Testis (tissue), 3 donors: ENCODE results near the gene MEIS2. TPM values are rescaled to one million over a fixed set of nuclear protein-coding genes. Genes with fewer than 3 reads are reported as not detected.

ENCODE experiments used
- DNase-seq: peaks from one replicate; pipeline ENCODE4 v3.0.0-alpha.2; 2019
- H3K27ac ChIP-seq, 2 donors: fragments of 200-600 bp; sonication (generic); one replicate each; pipeline ENCODE4 v1.5.1; 2019
- H3K27me3 ChIP-seq: fragments of 200-600 bp; sonication (generic); one replicate; pipeline ENCODE4 v1.5.1; 2019
- H3K36me3 ChIP-seq: fragments of 200-600 bp; sonication (generic); one replicate; pipeline ENCODE4 v1.5.1; 2017; ENCODE audit warnings: low read depth; ENCODE audit errors: missing control alignments
- H3K4me1 ChIP-seq: fragments of 200-600 bp; sonication (generic); one replicate; pipeline ENCODE4 v1.5.1; 2019
- H3K4me3 ChIP-seq, 2 donors: fragments of 200-600 bp; sonication (generic); one replicate each; pipeline ENCODE4 v1.5.1; 2017 to 2019
- H3K9me3 ChIP-seq: fragments of 200-600 bp; sonication (generic); one replicate; pipeline ENCODE4 v1.5.1; 2017
- POLR2A ChIP-seq: fragments of 450-650 bp; IDR thresholded peaks from one replicate; pipeline ENCODE4 v1.6.1; 2017; ENCODE audit warnings: antibody characterized with exemption, mild to moderate bottlenecking, moderate library complexity
- WGBS, 2 donors: methylation state at CpG; one replicate each; pipeline ENCODE4 v1.1.5; 2018; 5-methylcytosine and 5-hydroxymethylcytosine counted together
- intact Hi-C: fragments of 100-400 bp; cut with DNase I; formaldehyde crosslinking; loops from one replicate; pipeline ENCODE4 v1.15.1; 2023; ENCODE audit warnings: low total_unique reads
- polyA plus RNA-seq: library from polyadenylated mRNA; stranded (reverse); fragments of 350-450 nt; fragmentation: Illumina TruSeq; extraction: RNeasy Lipid Tissue Mini Kit (QIAGEN cat#74804); gene quantifications from one replicate; pipeline ENCODE4 v1.2.3, GENCODE V29; 2014; ENCODE audit warnings: low read depth, low replicate concordance; ENCODE audit not compliant: insufficient read depth
- total RNA-seq, 2 donors: library from RNA; depleted of rRNA; stranded (reverse); fragments of >200 nt; gene quantifications; one replicate each; pipeline ENCODE4 v1.2.3, GENCODE V29; 2016
- TF ChIP-seq, protein P1 (sequence below), 3 experiments: fragments of 450-650 bp in 2 of 3; fragments of 200-600 bp in 1 of 3; sonication (generic) in 1 of 3; IDR thresholded peaks; one replicate each; pipeline ENCODE4 v1.5.1; 2016 to 2019; ENCODE audit warnings: antibody characterized with exemption in 3 of 3, mild to moderate bottlenecking in 2 of 3, moderate library complexity in 1 of 3

Gene MEIS2
- total and polyA plus RNA-seq, 3 donors from 2014 or later, result 7.0 to 19.4 (median 15.7) TPM

DNA sequence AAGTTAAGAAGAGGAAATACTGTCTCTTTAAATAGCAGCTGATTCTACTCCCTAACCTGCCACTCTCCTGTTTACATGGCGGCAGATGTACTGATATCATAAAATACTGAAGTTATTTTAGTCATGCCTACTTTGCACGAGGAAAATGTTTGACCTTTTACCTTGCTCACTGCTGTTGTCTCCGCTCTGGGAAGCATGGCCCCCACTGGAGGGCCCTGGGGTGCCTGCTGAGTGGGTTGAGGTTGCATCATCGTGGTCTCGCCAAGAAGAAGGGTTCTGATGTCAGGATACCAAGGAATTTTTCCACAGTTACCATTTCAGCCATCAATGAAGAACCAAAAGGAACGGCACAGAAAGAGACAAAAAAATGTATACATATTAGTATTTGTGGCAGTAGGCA, 16.7 kb downstream of the MEIS2 start:
- H3K4me1 ChIP-seq, result peaks cover 9% of the 10 kb centered on the region
- H3K9me3 ChIP-seq, result no peaks in the 10 kb centered on the region
- no peak for DNase-seq
- H3K27me3 ChIP-seq, result no peaks in the 10 kb centered on the region
- no peak overlapping the region for H3K4me3 ChIP-seq
- intact Hi-C loops, result no loop called here
- no peaks in the 10 kb centered on the region for H3K36me3 ChIP-seq
- no peak overlapping the region for H3K27ac ChIP-seq
- TF ChIP-seq POLR2A, result no peak
- TF ChIP-seq, protein P1, sequence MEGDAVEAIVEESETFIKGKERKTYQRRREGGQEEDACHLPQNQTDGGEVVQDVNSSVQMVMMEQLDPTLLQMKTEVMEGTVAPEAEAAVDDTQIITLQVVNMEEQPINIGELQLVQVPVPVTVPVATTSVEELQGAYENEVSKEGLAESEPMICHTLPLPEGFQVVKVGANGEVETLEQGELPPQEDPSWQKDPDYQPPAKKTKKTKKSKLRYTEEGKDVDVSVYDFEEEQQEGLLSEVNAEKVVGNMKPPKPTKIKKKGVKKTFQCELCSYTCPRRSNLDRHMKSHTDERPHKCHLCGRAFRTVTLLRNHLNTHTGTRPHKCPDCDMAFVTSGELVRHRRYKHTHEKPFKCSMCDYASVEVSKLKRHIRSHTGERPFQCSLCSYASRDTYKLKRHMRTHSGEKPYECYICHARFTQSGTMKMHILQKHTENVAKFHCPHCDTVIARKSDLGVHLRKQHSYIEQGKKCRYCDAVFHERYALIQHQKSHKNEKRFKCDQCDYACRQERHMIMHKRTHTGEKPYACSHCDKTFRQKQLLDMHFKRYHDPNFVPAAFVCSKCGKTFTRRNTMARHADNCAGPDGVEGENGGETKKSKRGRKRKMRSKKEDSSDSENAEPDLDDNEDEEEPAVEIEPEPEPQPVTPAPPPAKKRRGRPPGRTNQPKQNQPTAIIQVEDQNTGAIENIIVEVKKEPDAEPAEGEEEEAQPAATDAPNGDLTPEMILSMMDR (IDR thresholded peaks at IDR 0.05), result no peak
- WGBS, 2 donors, result 85 to 89% methylated on average over 6 of the region's 6 CpGs

DNA sequence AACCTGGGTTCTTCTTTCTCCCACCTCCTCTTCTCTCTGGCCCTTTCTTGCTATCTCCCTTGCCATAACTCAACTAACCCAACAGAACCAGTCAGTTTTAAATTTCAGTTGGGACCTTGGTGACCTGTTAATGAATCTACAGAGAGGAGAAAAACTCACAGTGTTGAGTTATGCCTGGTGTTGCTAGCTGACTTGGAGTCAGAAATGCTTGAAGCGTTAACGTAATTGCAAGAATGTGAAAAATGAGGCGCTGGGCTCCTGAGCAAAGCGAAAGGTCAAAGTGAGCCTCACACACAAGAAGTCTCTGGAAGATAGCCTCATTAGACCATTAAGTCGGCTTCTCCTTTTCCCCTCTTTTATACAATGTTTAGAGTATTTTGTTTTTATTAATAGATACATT, 18.4 kb downstream of the MEIS2 start:
- Histone ChIP-seq H3K4me3 (no peak overlapping the region), H3K9me3 (no peaks in the 10 kb centered on the region), H3K36me3 (no peaks in the 10 kb centered on the region), H3K27me3 (no peaks in the 10 kb centered on the region), H3K4me1 (peaks cover 9% of the 10 kb centered on the region), H3K27ac (no peak overlapping the region)
- intact Hi-C loops, result no loop called here
- no peak for DNase-seq
- WGBS, 2 donors, result 83 to 84% methylated on average over 5 of the region's 5 CpGs
- TF ChIP-seq POLR2A, result no peak
- TF ChIP-seq, protein P1 (IDR thresholded peaks at IDR 0.05), result no peak

DNA sequence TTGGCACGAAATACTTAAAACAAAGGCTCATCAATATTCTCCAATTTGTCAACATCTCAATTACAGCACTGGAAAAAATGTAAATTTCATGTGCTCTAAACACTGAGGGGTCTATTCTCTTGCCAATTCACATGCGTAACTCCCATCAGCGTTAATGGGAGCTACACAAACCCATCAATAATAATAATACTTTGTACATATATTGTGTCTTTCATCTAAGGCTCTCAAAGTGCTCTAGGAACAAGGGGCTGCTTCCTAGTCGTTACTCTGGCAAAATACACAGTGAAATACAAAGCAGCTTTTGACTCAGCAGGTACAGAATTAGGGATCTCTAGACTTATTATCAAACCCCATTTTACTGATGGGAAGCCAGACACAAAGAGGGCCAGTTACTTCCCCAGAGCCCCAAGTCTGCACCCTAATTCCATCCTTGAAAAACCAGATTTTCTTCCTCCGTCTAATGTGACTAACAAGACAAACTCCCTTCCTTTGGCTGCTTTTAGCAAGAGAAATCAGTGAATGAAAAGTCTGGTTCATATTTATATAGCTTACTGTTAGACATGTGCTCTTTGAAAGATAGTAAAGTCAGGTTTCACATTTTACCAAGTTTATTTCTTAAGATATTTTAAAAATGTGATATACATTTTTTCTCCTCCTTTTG, 20.0 kb downstream of the MEIS2 start:
- no peak for DNase-seq
- Histone ChIP-seq H3K9me3 (no peaks in the 10 kb centered on the region), H3K27me3 (no peaks in the 10 kb centered on the region), H3K4me1 (peaks cover 5% of the 10 kb centered on the region), H3K36me3 (no peaks in the 10 kb centered on the region), H3K4me3 (no peak overlapping the region), H3K27ac (no peak overlapping the region)
- WGBS, 2 donors, result 56 to 61% methylated on average over 5 of the region's 5 CpGs
- TF ChIP-seq POLR2A, result no peak
- TF ChIP-seq, protein P1 (IDR thresholded peaks at IDR 0.05), result no peak
- intact Hi-C loops, result no loop called here

DNA sequence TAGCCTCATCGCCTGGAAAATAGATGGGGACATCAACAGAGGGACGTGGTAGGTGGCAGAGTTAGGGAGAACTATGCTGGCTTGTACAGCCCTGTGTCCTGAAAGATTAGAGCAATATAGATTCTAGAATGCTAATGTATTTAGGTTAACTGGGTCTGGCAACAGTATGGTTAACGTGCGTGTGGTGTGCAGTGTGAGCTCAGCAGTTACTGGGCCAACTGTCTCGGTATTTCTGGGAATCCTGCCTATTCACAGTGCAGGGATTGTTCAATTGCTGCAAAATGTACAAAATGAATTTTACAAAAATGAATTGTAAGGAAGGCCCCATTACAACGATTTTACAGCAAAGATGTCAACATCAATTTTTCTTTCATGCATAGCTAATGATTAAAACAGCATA, 20.6 kb downstream of the MEIS2 start:
- H3K4me3 ChIP-seq, result no peak overlapping the region
- no peaks in the 10 kb centered on the region for H3K36me3 ChIP-seq
- no peaks in the 10 kb centered on the region for H3K9me3 ChIP-seq
- 53 to 61% methylated on average over 6 of the region's 6 CpGs for WGBS, 2 donors
- no peak overlapping the region for H3K27ac ChIP-seq
- H3K27me3 ChIP-seq, result no peaks in the 10 kb centered on the region
- intact Hi-C loops, result no loop called here
- TF ChIP-seq, protein P1 (IDR thresholded peaks at IDR 0.05), result no peak
- H3K4me1 ChIP-seq, result peaks cover 5% of the 10 kb centered on the region
- peak; percentile 33 for DNase-seq

GRCh38 chr15:37078566-37078965, 21.8 kb downstream of the MEIS2 start:
- no peaks in the 10 kb centered on the region for H3K9me3 ChIP-seq
- no peak for TF ChIP-seq POLR2A
- TF ChIP-seq, protein P1 (IDR thresholded peaks at IDR 0.05), result no peak
- intact Hi-C loops, result no loop called here
- no peaks in the 10 kb centered on the region for H3K36me3 ChIP-seq
- H3K4me1 ChIP-seq, result peaks cover 5% of the 10 kb centered on the region
- WGBS, 2 donors, result 35 to 45% methylated on average over 1 of the region's 1 CpG
- H3K27me3 ChIP-seq, result no peaks in the 10 kb centered on the region
- no peak for DNase-seq
- H3K4me3 ChIP-seq, result no peak overlapping the region
- H3K27ac ChIP-seq, result no peak overlapping the region
